Body of pancreas (tissue), 4 donors: ENCODE results near the gene IFI44. TPM values are rescaled to one million over a fixed set of nuclear protein-coding genes. Genes with fewer than 3 reads are reported as not detected.

Experiments
- ATAC-seq: fragments of 150-250 bp; one replicate; pipeline ENCODE4 v1.9.1; 2016
- DNase-seq, 4 donors: peaks; one replicate each; pipeline ENCODE4 v3.0.0-alpha.2; 2019
- H3K27ac ChIP-seq, 4 donors: fragments of 200-600 bp; sonication (generic); 1 replicate in 3 of 4; 2 replicates in 1 of 4; pipeline versions ENCODE4 v1.5.1 to v1.6.1; 2016 to 2019; ENCODE audit warnings: mild to moderate bottlenecking in 1 of 4, mixed read lengths in 1 of 4, moderate library complexity in 1 of 4
- H3K27me3 ChIP-seq, 2 donors: fragments of 200-600 bp; sonication (generic); one replicate each; pipeline ENCODE4 v1.6.0; 2016; ENCODE audit warnings: mild to moderate bottlenecking in 1 of 2
- H3K36me3 ChIP-seq, 2 donors: fragments of 200-600 bp; sonication (generic); replicated peaks in 1 of 2; 2 replicates each; pipeline ENCODE4 v1.5.1; 2016; ENCODE audit warnings: low read depth in 2 of 2; ENCODE audit not compliant: insufficient read depth in 1 of 2
- H3K4me1 ChIP-seq: fragments of 200-600 bp; sonication (generic); one replicate; pipeline ENCODE4 v1.6.0; 2016
- H3K4me3 ChIP-seq, 2 donors: fragments of 200-600 bp; sonication (generic); 1 replicate in 1 of 2; 2 replicates in 1 of 2; pipeline ENCODE4 v1.5.1; 2016 to 2019
- H3K9me3 ChIP-seq, 3 donors: fragments of 200-600 bp; sonication (generic); 1 replicate in 2 of 3; 2 replicates in 1 of 3; pipeline ENCODE4 v1.5.1; 2016
- POLR2A ChIP-seq, 3 donors: fragments of 450-650 bp; IDR thresholded peaks; one replicate each; pipeline ENCODE4 v1.6.1; 2016; ENCODE audit warnings: antibody characterized with exemption in 3 of 3, mild to moderate bottlenecking in 2 of 3
- WGBS, 2 donors: methylation state at CpG; one replicate each; pipeline ENCODE4 v1.1.5; 2017; 5-methylcytosine and 5-hydroxymethylcytosine counted together
- intact Hi-C: fragments of 100-400 bp; cut with DNase I; formaldehyde crosslinking; loops from one replicate; pipeline ENCODE4 v1.15.1; 2023
- total RNA-seq, 2 donors: library from RNA; depleted of rRNA; stranded (reverse); fragments of >200 nt; gene quantifications; one replicate each; pipeline ENCODE4 v1.1.0, GENCODE V29; 2016
- TF ChIP-seq, protein P1 (sequence below), 7 experiments: fragments of 450-650 bp in 4 of 7; fragments of 200-600 bp in 3 of 7; sonication (generic) in 3 of 7; IDR thresholded peaks; one replicate each; pipeline ENCODE4 v1.5.1; 2016 to 2019; ENCODE audit warnings: antibody characterized with exemption in 7 of 7

Gene IFI44
- total RNA-seq, 2 donors from 2014 or later: 14.5 to 17.6 TPM

DNA sequence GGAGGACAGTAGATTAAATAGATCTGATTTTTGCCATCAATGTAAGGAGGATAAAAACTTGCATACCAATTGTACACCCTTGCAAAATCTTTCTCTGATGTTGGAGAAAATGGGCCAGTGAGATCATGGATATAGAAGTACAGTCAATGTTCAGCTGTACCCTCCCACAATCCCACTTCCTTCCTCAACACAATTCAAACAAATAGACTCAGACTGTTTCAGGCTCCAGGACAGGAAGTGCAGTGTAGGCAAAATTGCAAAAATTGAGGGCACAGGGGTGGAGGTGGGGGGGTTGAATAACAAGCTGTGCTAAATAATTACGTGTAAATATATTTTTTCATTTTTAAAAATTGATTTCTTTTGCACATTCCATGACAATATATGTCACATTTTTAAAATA is 3.9 kb upstream of the IFI44 start:
- TF ChIP-seq, protein P1, sequence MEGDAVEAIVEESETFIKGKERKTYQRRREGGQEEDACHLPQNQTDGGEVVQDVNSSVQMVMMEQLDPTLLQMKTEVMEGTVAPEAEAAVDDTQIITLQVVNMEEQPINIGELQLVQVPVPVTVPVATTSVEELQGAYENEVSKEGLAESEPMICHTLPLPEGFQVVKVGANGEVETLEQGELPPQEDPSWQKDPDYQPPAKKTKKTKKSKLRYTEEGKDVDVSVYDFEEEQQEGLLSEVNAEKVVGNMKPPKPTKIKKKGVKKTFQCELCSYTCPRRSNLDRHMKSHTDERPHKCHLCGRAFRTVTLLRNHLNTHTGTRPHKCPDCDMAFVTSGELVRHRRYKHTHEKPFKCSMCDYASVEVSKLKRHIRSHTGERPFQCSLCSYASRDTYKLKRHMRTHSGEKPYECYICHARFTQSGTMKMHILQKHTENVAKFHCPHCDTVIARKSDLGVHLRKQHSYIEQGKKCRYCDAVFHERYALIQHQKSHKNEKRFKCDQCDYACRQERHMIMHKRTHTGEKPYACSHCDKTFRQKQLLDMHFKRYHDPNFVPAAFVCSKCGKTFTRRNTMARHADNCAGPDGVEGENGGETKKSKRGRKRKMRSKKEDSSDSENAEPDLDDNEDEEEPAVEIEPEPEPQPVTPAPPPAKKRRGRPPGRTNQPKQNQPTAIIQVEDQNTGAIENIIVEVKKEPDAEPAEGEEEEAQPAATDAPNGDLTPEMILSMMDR (IDR thresholded peaks at IDR 0.05): no peak
- no peak for TF ChIP-seq POLR2A (IDR thresholded peaks at IDR 0.05)
- H3K4me3 ChIP-seq: no peak overlapping the region
- no peak for ATAC-seq
- H3K27ac ChIP-seq: peak overlapping the region in 1 of 4 donors; percentile 13
- no peaks in the 10 kb centered on the region for H3K36me3 ChIP-seq
- DNase-seq: no peak
- intact Hi-C loops: no loop called here
- peaks cover 0 to 3% (median 0%) of the 10 kb centered on the region in 3 donors for H3K9me3 ChIP-seq
- WGBS, 2 donors: 38 to 44% methylated on average over 1 of the region's 1 CpG
- no peaks in the 10 kb centered on the region for H3K27me3 ChIP-seq
- no peaks in the 10 kb centered on the region for H3K4me1 ChIP-seq

DNA sequence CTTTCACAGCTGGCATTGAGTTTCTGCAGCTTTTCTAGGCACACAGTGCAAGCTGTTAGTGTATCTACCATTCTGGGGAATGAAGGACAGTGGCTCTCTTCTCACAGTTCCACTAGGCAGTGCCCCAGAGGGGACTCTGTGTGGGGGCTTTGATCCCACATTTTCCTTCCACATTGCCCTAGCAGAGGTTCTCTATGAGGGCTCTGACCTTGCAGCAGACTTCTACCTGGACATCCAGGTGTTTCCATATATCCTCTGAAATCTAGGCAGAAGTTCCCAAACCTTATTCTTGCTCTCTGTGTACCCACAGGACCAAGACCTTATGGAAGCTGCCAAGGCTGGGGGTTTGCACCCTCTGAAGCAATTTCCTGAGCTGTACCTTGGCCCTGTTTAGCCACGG is 2.4 kb upstream of the IFI44 start:
- TF ChIP-seq, protein P1 (IDR thresholded peaks at IDR 0.05): no peak
- TF ChIP-seq POLR2A (IDR thresholded peaks at IDR 0.05): no peak
- DNase-seq (no peak), ATAC-seq (no peak)
- WGBS, 2 donors: 67 to 100% methylated on average over 1 of the region's 1 CpG
- Histone ChIP-seq H3K4me1 (peaks cover 4% of the 10 kb centered on the region), H3K36me3 (no peaks in the 10 kb centered on the region), H3K27me3 (no peaks in the 10 kb centered on the region), H3K4me3 (no peak overlapping the region), H3K27ac (no peak overlapping the region), H3K9me3 (peaks cover 0 to 3% (median 0%) of the 10 kb centered on the region in 3 donors)
- intact Hi-C loops: no loop called here

DNA sequence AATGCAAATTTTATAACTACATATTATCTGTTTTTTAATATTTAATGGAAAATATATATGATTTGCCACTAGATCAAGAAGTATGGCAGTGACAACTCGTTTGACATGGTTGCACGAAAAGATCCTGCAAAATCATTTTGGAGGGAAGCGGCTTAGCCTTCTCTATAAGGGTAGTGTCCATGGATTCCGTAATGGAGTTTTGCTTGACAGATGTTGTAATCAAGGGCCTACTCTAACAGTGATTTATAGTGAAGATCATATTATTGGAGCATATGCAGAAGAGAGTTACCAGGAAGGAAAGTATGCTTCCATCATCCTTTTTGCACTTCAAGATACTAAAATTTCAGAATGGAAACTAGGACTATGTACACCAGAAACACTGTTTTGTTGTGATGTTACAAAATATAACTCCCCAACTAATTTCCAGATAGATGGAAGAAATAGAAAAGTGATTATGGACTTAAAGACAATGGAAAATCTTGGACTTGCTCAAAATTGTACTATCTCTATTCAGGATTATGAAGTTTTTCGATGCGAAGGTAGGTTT is 556 bp downstream of the IFI44 start:
- no peak for ATAC-seq
- DNase-seq: no peak
- no peaks in the 10 kb centered on the region for H3K27me3 ChIP-seq
- TF ChIP-seq, protein P1 (IDR thresholded peaks at IDR 0.05): no peak
- no peak for TF ChIP-seq POLR2A (IDR thresholded peaks at IDR 0.05)
- 59 to 70% methylated on average over 6 of the region's 6 CpGs for WGBS, 2 donors
- peaks cover 0 to 3% (median 0%) of the 10 kb centered on the region in 3 donors for H3K9me3 ChIP-seq
- H3K27ac ChIP-seq: peak overlapping the region in 2 of 4 donors; percentile 50 to 77
- peak overlapping the region in 1 of 2 donors; percentile 4 for H3K4me3 ChIP-seq
- peaks cover 4% of the 10 kb centered on the region for H3K4me1 ChIP-seq
- H3K36me3 ChIP-seq: no peaks in the 10 kb centered on the region
- intact Hi-C loops: no loop called here

DNA sequence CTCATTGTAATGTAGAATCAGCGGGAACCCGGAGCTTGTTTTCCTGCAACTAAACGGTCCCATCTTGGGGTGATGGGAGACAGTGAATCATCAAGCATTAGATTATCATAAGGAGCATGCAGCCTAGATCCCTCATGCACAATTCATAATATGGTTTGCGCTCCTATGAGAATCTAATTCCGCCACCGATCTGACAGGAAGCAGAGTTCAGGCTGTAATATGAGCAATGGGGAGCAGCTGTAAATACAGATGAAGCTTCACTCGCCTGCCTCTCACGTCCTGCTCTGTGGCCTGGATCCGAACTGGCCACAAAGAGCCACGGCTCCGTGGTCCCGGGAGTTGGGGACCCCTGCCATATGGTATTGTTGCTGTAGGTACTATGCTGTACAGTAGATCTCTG is 1.6 kb downstream of the IFI44 start:
- no peak for ATAC-seq
- intact Hi-C loops: no loop called here
- no peaks in the 10 kb centered on the region for H3K36me3 ChIP-seq
- no peak for TF ChIP-seq POLR2A (IDR thresholded peaks at IDR 0.05)
- TF ChIP-seq, protein P1 (IDR thresholded peaks at IDR 0.05): no peak
- H3K9me3 ChIP-seq: peaks cover 0 to 3% (median 0%) of the 10 kb centered on the region in 3 donors
- H3K27me3 ChIP-seq: no peaks in the 10 kb centered on the region
- peak in 1 of 4 donors; percentile 39 for DNase-seq
- 66 to 80% methylated on average over 12 of the region's 12 CpGs for WGBS, 2 donors
- no peak overlapping the region for H3K4me3 ChIP-seq
- peak overlapping the region in 1 of 4 donors; percentile 2 for H3K27ac ChIP-seq
- peaks cover 4% of the 10 kb centered on the region for H3K4me1 ChIP-seq

DNA sequence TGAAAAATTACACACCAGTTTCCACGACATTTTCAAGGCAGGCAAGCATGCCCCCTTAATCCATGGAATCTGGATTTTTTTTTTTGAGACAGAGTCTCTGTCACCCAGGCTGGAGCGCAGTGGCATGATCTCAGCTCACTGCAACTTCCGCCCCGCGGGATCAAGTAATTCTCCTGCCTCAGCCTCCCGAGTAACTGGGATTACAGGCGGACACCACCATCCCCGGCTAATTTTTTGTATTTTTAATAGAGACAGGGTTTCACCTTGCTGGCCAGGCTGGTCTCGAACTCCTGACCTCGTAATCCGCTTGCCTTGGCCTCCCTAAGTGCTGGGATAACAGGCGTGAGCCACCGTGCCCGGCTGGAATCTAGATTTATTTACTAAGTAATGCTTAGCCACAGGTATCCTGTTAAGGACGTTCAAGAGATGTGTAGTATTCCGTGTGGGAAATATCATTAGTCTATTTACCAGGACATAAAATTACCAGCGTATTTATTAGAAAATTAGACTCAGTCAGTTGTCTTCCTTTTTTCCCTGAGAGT is 2.5 kb downstream of the IFI44 start:
- no peak overlapping the region for H3K27ac ChIP-seq
- no peak for TF ChIP-seq POLR2A (IDR thresholded peaks at IDR 0.05)
- TF ChIP-seq, protein P1 (IDR thresholded peaks at IDR 0.05): no peak

More for the DNA sequence above, 2.5 kb downstream of the IFI44 start:
- Histone ChIP-seq H3K4me1 (peaks cover 4% of the 10 kb centered on the region), H3K36me3 (no peaks in the 10 kb centered on the region), H3K4me3 (no peak overlapping the region), H3K9me3 (peaks cover 0 to 3% (median 0%) of the 10 kb centered on the region in 3 donors), H3K27me3 (no peaks in the 10 kb centered on the region)
- no peak for ATAC-seq
- WGBS, 2 donors: 87 to 93% methylated on average over 17 of the region's 17 CpGs
- intact Hi-C loops: no loop called here
- DNase-seq: peak in 1 of 4 donors; percentile 13
